HepG2 (cell line): ENCODE results near the gene HTR2A.

Experiments
- CHCHD3 ChIP-seq: sonication (generic); formaldehyde crosslinking; IDR thresholded peaks from 2 replicates; pipeline ENCODE4 v1.8.0; 2022; ENCODE audit warnings: mild to moderate bottlenecking, missing genetic modification reagents, moderate library complexity
- CTCF ChIP-seq: sonication (generic); formaldehyde crosslinking; IDR thresholded peaks from 2 replicates; pipeline ENCODE4 v1.5.0; 2020; ENCODE audit warnings: mild to moderate bottlenecking, missing genetic modification reagents, moderate library complexity
- FOXA3 ChIP-seq: IDR thresholded peaks from 2 replicates; pipeline ENCODE4 v1.6.1; 2016; ENCODE audit warnings: missing genetic modification reagents, missing compliant biosample characterization
- HDAC1 ChIP-seq: sonication (generic); formaldehyde crosslinking; IDR thresholded peaks from 2 replicates; pipeline ENCODE4 v1.5.1; 2020; ENCODE audit warnings: mild to moderate bottlenecking, missing genetic modification reagents
- KDM3A ChIP-seq: IDR thresholded peaks from 2 replicates; pipeline ENCODE4 v1.6.1; 2018; ENCODE audit warnings: low read depth, missing compliant biosample characterization
- NFYB ChIP-seq: sonication (generic); formaldehyde crosslinking; IDR thresholded peaks from 2 replicates; pipeline ENCODE4 v1.4.0; 2020; ENCODE audit warnings: missing genetic modification reagents
- PAX8 ChIP-seq: sonication (generic); formaldehyde crosslinking; IDR thresholded peaks from 2 replicates; pipeline ENCODE4 v1.8.0; 2022; ENCODE audit warnings: mild to moderate bottlenecking, missing genetic modification reagents, borderline replicate concordance
- POLR2AphosphoS5 ChIP-seq: IDR thresholded peaks from 2 replicates; pipeline ENCODE4 v1.6.1; 2012; ENCODE audit warnings: low read depth, low read length
- RAD21 ChIP-seq: fragments of 450-650 bp; formaldehyde crosslinking; IDR thresholded peaks from 2 replicates; pipeline ENCODE4 v1.5.0; 2020; ENCODE audit warnings: mild to moderate bottlenecking
- ZBTB4 ChIP-seq: sonication (generic); formaldehyde crosslinking; IDR thresholded peaks from 2 replicates; pipeline ENCODE4 v1.4.0; 2020; ENCODE audit warnings: missing genetic modification reagents, mild to moderate bottlenecking, borderline replicate concordance
- ZNF101 ChIP-seq: sonication (generic); formaldehyde crosslinking; IDR thresholded peaks from 2 replicates; pipeline ENCODE4 v1.4.0; 2020; ENCODE audit warnings: mild to moderate bottlenecking, low read depth, missing genetic modification reagents, borderline replicate concordance
- TF ChIP-seq, protein P1 (sequence below): sonication (generic); formaldehyde crosslinking; IDR thresholded peaks from 2 replicates; pipeline ENCODE4 v1.9.0; 2021; ENCODE audit warnings: missing genetic modification reagents, borderline replicate concordance
- TF ChIP-seq, protein P2 (sequence below): sonication (generic); formaldehyde crosslinking; IDR thresholded peaks from 2 replicates; pipeline ENCODE4 v1.4.0; 2020; ENCODE audit warnings: missing genetic modification reagents, borderline replicate concordance
- TF ChIP-seq, protein P3 (sequence below): IDR thresholded peaks from 2 replicates; pipeline ENCODE4 v1.6.1; 2018; ENCODE audit warnings: missing genetic modification reagents

DNA sequence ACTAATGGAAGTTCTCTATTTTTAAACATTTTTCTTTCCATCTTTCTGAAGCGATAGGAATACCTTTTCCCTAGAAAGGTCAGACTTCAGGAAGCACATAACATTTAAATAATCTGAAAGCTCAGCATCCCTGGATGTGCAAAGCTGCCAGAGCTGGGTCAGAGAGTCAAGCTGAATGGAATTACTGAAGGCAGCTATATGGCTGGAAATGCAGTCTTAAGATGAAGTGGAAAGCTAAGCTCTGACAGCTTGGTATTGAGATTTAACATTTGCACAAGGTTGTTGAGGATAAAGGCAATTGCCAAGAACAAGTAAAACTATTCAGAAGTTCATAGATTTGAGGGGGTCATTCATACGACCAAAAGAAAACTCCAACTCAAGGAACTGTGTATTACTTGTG, 28.8 kb downstream of the HTR2A start:
- TF ChIP-seq CTCF (CRISPR knock-in tag) (no peak), HDAC1 (CRISPR knock-in tag) (no peak), KDM3A (CRISPR knock-in tag) (no peak), POLR2AphosphoS5 (no peak), RAD21 (CRISPR knock-in tag) (no peak), CHCHD3 (CRISPR knock-in tag) (no peak), ZBTB4 (CRISPR knock-in tag) (no peak), ZNF101 (CRISPR knock-in tag) (no peak), FOXA3 (no peak), PAX8 (CRISPR knock-in tag) (no peak), NFYB (CRISPR knock-in tag) (no peak)
- TF ChIP-seq, protein P1, sequence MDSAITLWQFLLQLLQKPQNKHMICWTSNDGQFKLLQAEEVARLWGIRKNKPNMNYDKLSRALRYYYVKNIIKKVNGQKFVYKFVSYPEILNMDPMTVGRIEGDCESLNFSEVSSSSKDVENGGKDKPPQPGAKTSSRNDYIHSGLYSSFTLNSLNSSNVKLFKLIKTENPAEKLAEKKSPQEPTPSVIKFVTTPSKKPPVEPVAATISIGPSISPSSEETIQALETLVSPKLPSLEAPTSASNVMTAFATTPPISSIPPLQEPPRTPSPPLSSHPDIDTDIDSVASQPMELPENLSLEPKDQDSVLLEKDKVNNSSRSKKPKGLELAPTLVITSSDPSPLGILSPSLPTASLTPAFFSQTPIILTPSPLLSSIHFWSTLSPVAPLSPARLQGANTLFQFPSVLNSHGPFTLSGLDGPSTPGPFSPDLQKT (CRISPR knock-in tag) = no peak
- TF ChIP-seq, protein P2, sequence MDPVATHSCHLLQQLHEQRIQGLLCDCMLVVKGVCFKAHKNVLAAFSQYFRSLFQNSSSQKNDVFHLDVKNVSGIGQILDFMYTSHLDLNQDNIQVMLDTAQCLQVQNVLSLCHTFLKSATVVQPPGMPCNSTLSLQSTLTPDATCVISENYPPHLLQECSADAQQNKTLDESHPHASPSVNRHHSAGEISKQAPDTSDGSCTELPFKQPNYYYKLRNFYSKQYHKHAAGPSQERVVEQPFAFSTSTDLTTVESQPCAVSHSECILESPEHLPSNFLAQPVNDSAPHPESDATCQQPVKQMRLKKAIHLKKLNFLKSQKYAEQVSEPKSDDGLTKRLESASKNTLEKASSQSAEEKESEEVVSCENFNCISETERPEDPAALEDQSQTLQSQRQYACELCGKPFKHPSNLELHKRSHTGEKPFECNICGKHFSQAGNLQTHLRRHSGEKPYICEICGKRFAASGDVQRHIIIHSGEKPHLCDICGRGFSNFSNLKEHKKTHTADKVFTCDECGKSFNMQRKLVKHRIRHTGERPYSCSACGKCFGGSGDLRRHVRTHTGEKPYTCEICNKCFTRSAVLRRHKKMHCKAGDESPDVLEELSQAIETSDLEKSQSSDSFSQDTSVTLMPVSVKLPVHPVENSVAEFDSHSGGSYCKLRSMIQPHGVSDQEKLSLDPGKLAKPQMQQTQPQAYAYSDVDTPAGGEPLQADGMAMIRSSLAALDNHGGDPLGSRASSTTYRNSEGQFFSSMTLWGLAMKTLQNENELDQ (CRISPR knock-in tag) = no peak
- TF ChIP-seq, protein P3, sequence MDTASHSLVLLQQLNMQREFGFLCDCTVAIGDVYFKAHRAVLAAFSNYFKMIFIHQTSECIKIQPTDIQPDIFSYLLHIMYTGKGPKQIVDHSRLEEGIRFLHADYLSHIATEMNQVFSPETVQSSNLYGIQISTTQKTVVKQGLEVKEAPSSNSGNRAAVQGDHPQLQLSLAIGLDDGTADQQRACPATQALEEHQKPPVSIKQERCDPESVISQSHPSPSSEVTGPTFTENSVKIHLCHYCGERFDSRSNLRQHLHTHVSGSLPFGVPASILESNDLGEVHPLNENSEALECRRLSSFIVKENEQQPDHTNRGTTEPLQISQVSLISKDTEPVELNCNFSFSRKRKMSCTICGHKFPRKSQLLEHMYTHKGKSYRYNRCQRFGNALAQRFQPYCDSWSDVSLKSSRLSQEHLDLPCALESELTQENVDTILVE = no peak
